Astrocyte of the hippocampus (primary cell): ENCODE data around the gene ASIP.
"Not testable (repeated sequence)": the region's sequence is repeated elsewhere in the genome, so short reads cannot be mapped to it uniquely, and the experiment has no call there.

Experiments used
- DNase-seq: peaks from one replicate; pipeline ENCODE4 v3.0.0; 2011; ENCODE audit warnings: low read depth, low spot score

The ASIP gene, protein sequence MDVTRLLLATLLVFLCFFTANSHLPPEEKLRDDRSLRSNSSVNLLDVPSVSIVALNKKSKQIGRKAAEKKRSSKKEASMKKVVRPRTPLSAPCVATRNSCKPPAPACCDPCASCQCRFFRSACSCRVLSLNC

DNA sequence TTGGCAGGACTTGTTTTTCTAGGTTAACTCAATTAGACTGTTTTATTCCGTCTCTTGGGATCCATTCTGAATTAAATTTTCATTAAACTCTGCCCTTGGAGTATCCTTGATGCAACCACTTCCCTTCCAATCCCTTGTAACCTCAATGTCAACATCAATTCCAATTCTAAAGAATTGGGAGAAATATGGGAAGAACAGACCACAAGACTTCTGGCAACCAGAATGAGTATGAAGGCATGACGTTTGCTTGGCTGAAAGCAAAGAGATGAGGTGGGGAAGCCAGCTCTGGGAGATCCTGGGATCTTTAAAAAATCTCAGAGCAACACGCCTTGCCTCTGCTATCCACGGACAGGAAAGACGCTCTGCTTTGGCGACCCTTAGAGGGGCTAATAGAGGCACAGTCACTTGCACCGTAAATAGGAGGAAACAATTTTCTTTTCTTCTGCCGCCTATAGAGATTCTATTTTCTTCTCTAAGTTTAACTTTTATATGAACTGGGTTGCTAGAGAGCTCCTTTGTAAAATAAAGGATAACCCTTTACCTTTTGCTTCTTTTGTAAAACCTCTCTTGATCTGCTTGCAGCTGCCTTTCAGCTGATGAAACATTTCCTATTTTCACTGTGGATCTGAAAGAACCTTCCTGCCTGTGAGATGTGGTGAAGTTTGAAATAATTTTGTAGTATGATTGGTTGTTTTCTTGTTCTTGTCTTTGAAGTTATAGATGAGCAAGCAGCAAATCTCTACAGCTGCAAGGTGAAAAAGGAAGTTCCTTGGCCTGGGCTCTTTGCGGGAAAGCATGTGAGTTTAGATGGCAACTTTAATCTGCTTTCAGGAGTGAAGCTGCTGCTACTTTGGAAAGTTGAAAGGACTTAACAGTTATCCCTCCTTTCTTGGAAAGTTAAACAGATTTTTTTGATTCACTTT lies at the start of gene ASIP:
ASIP (plus strand) TSS at position 731 of the 923 bp plus-strand sequence. CDS start 18,952 bp downstream, outside the sequence.
- DNase-seq: no peak

DNA sequence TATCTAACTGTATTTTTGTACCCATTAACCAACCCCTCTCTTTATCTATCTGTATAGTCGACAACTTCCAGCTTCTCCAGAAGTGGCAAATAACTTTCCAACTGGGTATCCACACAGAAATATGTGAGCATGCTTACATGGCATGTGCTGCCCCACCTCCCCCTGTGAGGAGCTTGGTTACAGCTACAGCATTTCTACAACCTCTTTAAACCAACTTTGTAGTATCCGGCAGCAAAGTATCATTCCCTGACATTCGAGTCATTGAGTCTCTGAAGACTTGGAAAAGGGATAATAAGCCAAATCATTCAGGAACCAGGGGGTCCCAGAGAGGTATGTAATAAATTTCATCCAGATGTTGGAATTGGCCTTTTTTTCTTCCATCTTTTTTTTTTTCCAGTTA lies 48.2 kb upstream of the ASIP start:
- DNase-seq: no peak

DNA sequence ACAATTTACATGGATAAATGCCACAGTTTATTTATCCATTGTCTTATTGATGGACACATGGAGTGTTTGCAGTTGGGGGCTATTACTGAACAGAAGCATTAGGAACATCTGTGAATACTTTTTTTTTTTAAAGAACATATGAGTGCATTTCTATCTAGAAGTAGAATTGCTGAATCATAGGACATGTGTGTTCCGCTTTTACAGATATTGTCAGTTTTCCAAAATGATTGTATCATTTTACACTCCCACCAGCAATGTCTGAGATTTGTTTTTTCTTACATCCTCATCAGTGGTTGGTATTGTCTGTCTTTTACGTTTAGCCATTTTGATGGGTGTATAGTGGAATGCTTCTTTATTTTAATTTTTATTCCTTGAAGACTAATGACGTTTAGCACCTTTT lies 42.0 kb upstream of the ASIP start:
- no peak for DNase-seq

- no peak for DNase-seq
Observed at GRCh38 chr20:34200023-34200422, 41.2 kb upstream of the ASIP start.

DNA sequence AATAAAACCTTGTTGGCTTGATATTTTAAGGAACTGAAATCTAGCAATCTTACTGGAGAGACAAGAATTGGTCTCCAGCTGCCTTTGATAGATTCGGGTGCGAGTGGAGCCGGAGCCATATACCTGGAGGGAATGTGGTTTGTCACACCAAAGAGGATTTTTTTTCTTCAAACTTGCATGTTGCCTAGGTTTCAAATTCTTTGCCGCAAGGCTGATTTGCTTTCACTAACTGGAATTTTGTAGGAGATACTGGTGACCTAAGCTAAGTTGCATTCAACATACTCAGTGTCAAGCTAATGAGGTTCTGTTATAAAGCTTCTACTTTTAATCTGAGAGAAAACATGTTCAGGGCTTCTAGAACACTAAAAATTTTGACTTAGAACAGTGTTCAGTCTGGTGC lies 39.7 kb upstream of the ASIP start:
- peak; percentile 19 for DNase-seq

- not testable (repeated sequence) for DNase-seq
Observed at GRCh38 chr20:34205172-34205880, 35.9 kb upstream of the ASIP start.

GRCh38 chr20:34209111-34209510 lies 32.1 kb upstream of the ASIP start:
- no peak for DNase-seq

DNA sequence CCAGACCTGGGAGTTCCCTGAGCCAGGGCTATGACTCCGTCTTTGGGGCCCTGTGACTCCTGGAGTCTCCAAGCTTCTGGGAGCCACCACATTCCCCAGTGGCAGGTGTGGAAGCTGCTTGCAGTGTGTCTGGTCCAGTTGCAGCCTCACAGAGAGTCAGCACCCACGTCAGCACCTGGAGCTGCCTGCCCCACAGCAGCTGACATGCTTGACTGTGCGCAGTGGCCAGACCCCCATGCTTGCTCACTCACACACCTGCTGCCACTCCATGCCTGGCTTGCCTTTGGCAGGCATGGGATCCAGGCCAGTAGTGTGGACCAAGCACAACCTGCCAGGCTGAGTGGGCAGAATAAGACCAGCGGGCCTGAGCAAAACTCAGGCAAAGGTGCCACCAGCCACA lies 31.0 kb upstream of the ASIP start:
- DNase-seq: no peak

GRCh38 chr20:34211591-34211990 lies 29.6 kb upstream of the ASIP start:
- DNase-seq: no peak

DNA sequence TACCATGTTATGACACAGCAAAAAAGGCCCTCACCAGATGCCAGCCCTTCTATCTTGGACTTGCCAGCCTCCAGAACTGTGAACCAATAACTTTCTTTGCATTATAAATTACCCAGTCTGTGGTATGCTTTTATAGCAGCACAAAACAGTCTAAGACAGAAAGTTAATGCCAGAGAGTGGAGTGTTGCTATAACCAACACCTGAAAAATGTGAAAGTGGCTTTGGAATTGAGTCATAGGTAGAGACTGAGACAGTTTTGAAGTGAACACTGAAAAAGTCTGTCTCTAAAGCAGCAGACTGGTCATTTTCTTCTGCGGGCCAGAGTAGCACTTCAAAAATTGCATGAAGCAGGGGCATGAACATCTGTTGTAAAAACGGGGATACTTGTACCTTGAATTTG lies 28.0 kb upstream of the ASIP start:
- no peak for DNase-seq

DNA sequence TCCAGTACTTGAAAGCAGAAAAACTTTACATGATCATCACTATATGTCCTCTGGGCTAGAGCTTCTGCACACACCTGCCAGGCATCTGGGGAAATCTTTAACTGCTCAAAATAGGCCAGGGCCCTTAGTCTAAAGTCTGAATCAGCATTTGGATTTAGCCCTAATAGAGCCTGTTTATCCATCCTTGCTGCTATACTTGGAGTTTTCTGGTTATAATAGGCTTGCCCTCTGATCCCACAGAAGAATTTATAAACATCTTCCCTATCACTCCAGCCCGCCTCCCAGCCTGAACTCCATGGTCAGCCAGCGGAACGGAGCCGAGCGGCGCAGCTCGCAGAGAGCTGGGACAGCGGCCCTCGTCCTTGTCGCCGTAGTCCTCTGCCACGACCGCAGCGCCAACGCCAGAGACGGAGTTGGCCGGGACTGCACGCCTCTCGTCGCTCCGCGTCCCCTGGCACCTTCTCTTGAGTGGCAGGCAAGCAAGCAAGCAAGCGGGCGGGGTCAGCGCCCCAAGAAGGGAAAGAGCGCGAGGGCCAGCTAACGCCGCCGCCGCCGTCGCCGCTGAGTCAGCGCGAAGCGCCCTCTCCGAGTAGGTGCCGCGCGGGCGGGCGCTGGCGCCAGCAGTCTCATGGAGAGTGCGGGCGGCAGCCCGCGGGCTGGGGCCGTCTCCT lies 25.4 kb upstream of the ASIP start:
- peak; percentile 91 for DNase-seq

DNA sequence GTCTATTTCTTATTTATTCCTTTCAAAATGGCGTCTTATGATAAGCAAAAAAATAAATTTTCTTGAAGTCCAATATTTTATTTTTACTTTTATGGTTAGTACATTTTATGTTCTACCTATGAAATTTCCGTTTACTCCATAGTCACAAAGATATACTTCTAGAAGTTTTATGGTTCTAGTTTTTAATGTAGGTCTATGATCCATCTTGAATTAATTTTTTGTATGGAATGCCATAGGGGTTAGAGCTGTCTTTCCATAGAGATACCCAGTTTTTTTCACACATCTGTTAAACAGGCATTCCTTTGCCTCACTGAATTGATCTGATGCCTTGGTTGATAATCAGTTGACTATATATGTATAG lies 24.9 kb upstream of the ASIP start:
- DNase-seq: no peak

GRCh38 chr20:34220561-34220960 lies 20.7 kb upstream of the ASIP start:
- DNase-seq: peak; percentile 42

DNA sequence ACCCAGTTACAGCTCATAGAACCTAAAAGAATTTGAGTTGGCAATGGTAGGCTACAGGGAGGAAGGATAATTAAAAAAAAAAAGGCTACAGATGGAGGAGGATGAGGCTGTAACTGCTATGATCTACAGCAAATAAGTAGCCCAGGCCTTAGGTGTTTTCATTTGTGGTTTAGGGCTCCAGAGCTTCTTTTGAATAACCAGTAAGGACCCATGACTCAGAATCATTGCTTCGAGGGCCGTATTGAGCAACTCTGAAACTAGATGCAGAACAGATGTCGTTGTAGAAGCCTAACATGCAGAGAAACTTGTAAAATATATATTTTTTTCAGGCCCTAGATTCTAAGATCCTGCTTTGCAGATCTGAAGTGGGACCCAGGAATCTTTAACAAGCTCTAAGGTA lies 19.0 kb upstream of the ASIP start:
- peak; percentile 72 for DNase-seq

DNA sequence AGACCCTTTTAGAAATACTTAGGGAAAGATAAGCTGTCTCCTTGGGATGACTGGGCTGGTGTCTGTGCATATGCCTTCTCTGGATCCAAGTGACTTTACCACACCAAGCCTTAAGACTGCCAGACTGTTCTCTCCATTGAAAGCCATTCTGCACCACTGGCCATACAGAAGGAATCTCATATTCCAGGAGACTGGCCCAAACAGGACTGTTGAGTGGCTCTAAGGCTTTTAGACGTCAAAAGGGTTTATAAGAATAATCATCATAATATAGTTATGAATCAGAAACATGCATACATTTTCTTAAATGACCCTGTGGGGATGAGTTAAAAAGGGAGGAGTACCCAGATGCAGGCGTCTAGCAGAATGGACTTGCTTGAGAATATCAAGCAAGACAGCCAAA lies 17.0 kb upstream of the ASIP start:
- DNase-seq: not testable (repeated sequence)

GRCh38 chr20:34231634-34232033 lies 9.6 kb upstream of the ASIP start:
- DNase-seq: no peak

DNA sequence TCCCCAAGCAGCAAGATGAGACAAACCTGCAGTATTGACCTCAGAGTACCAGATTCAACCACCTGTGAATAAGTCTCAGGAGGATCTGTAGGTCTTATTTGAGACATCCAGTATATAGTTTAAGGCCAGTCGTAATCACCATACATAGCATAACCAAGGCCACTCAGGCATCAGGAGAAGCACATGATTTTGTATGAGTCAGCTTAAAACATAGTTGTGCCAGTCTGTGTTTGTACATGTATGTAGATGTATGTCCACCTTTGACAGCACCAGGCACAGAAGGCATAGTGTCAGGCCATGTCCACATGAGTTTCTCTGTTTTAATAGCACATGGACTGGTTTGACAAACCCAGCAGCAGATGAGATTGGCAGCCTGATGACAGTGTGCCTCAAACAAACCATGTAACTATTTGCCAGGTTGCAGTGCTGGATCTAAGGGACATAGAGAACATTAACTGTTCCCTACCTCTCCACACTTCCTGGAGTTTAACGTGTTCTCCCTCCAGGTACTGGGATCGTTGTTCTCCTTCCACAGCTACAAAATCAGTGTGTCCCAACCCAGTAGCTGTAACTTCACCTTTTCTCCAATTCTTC lies 8.6 kb upstream of the ASIP start:
- no peak for DNase-seq

- no peak for DNase-seq
Observed at GRCh38 chr20:34233687-34234086, 7.5 kb upstream of the ASIP start.

- no peak for DNase-seq
Observed at GRCh38 chr20:34235875-34236274, 5.3 kb upstream of the ASIP start.

DNA sequence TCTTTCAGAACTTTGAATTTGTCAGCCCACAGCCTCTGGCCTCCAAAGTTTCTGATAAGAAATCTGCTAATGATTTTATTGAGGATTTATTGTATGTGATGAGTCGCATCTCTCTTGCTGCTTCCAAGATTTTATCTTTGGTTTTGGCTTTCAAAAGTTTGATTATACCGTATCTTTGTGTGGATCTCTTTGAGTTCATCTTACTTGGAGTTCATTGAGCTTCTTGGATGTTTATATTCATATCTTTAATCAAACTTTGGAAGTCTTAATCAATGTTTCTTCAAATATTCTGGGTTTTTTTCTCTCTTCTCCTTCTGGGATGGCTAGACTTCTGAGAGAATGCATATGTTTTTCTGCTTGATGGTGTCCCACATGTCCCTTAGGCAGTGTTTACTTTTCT lies 3.3 kb upstream of the ASIP start:
- no peak for DNase-seq

DNA sequence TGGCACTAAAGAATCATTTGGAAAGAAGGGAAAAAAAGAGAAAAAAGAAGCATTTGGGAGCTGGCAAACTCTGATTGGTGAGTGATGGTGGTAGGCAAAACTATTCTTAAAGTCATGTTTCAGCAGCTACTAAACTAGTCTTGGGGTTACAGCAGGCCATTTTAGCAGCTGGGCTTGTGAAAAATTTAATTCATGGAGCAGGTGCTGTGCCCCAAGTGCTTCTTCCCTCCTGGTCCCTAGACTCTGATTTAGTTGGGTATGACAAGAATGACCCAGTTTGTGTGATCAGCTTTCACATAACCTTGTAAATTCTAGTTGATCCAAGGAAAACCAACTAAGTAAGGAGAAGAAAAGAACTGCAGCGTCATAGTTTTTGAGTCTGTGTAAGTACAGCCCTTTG lies 1.1 kb upstream of the ASIP start:
- DNase-seq: no peak

DNA sequence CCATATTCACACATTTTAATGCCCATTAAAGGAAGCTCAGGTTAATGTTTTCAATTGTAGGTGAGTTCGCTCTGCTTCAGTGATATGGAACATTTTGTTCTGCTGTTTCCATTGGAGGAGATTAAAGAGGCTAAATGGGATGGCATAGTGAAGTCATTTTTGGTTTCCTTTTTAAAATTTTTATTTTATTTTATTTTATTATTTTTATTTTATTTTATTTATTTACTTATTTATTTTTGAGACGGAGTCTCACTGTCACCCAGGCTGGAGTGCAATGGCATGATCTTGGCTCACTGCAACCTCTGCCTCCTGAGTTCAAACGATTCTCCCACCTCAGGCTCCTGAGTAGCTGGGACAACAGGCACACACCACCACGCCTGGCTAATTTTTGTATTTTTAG lies 792 bp downstream of the ASIP start:
- not testable (repeated sequence) for DNase-seq
